ACHN (cell line): Measurements from ENCODE around the gene TBX4.

Source experiments
- DNase-seq: peaks from one replicate; pipeline ENCODE4 v3.0.0-alpha.2; 2015
- in situ Hi-C: cut with HindIII; loops from 2 replicates; pipeline ENCODE4 v1.10.0; 2017; ENCODE audit warnings: low sequenced_read_pairs, low pct_ligation_motif_present, low pct_unique_long_range_greater_than_20kb

TBX4 gene

DNA sequence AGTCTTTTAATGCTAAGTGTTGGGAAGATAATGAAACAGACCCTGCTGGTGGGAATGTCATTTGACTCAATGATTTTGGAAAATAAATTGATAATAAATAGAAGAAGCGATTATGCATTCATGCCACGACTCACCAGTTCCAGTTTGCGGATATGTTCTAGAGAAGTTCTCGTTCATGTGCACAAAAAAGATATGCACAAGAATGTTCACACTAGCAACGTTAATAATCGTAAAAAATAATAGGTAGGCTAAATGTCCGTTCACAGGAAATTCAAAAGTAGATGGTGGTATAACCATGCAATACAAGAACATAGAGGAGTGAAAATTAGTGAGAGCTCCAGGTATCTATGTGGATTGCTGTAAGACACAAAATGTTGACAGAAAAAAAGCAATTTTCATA lies 79.0 kb downstream of the TBX4 start:
- DNase-seq, result no peak
- in situ Hi-C loops, result no loop called here

DNA sequence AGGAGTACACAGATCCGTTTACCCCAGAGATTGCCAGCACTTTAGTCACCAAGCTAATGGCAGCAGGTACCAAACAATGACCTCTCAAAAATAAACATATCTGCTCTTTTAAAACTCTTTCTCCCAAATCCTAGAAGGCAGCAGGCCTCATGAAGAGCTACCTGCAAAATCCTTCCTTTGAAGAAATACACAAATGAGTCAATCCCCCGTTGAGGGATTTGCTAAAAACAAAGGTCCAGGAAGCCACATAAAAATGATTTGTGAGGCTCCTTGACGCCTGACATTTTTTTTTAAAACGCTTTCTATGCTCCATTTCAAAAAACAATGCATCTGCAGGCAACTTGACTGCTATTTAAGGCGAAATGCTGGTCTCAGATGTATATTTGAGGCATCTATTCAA lies 80.6 kb downstream of the TBX4 start:
- in situ Hi-C loops, result no loop called here
- no peak for DNase-seq

DNA sequence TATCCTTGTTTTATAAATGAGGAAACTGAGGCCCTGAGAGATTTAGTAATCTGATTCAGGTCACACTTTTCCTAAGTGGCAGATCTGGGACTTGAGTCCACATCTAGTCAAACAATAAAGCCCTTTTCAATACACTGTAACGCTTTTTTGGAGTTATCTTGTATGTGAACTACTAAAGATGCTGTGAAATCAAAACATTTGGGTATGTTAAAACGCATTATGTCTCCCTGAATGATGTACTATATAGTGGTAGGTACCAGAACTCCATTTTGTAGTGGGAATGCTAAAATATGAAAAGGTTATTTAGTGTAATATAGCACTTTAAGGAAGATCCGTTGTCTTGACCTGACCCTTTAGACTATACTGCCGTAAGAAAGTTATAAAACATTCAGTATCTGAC lies 81.6 kb downstream of the TBX4 start:
- in situ Hi-C loops, result no loop called here

DNA sequence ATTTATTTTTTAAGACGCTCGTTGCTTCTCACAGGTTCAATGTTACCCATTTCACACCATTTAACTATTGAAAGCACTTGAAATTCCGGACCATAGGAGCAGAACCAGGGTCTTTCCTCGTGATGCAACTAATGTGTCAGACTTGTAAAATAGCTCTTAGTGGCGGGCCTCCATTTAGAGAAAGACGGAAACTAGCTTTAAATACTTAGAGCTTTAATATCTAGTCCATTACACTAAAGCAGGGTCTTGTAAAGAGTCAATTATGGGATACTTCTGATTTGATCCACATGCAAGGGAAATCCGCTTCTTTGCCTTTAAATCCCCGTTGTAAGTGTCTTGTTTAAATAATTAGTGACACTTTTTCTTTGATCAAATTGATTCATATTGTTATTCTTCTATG lies 82.2 kb downstream of the TBX4 start:
- in situ Hi-C loops, result no loop called here
- no peak for DNase-seq

More for the DNA sequence above, 81.6 kb downstream of the TBX4 start:
- no peak for DNase-seq
